ENCODE data around the gene MYL6. TPM values are rescaled to one million over a fixed set of nuclear protein-coding genes. Genes with fewer than 3 reads are reported as not detected.

Gene MYL6
- total RNA-seq, 1 donor from 2014 or later = 1,476 TPM

DNA sequence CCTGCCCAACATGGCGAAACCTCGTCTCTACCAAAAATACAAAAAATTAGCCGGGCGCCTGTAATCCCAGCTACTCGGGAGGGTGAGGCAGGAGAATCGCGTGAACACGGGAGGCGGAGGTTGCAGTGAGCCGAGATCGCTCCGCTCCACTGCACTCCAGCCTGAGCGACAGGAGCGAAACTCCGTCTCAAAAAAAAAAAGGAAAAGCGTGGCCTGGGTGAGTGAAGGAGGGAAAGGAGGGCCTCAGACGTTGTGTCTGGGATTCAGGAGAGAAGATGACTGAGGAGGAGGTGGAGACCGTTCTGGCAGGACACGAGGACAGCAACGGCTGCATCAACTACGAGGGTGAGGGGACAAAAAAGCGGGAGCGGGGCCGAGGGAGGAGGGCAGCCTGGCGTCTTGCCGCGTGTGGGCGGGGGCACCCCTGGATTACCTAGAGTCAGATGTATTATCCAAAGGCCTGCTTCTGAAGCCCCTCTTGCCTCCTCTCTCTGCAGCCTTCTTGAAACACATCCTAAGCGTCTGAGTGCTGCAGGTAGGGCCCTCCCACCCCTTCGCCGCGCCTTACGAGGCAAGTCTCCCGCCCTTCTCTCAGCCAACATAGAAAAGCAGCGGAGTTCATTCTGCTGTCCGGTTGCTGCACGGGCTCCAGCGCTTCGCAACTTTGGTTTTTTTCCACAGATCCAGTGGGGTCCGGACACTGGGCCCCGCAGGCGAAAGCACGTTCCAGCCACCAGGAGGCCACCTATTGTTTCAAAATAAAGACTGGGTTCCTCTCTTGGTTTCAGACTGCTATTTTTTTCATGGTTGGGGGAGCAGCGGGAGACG is 744 bp upstream of the MYL6 start:
- peak; percentile 40 to 93 for DNase-seq (ENCODE audit: low spot score in 2 of 2)
- Histone ChIP-seq H3K9me3 (no peaks in the 10 kb centered on the region), H3K4me1 (peaks cover 10 to 45% of the 10 kb centered on the region in 2 donors), H3K27ac (peak overlapping the region; percentile 91 to 94), H3K27me3 (no peaks in the 10 kb centered on the region), H3K4me3 (peak overlapping the region; percentile 83 to 96), H3K36me3 (peaks cover 31 to 33% of the 10 kb centered on the region in 2 donors)
- TF ChIP-seq, protein P1, sequence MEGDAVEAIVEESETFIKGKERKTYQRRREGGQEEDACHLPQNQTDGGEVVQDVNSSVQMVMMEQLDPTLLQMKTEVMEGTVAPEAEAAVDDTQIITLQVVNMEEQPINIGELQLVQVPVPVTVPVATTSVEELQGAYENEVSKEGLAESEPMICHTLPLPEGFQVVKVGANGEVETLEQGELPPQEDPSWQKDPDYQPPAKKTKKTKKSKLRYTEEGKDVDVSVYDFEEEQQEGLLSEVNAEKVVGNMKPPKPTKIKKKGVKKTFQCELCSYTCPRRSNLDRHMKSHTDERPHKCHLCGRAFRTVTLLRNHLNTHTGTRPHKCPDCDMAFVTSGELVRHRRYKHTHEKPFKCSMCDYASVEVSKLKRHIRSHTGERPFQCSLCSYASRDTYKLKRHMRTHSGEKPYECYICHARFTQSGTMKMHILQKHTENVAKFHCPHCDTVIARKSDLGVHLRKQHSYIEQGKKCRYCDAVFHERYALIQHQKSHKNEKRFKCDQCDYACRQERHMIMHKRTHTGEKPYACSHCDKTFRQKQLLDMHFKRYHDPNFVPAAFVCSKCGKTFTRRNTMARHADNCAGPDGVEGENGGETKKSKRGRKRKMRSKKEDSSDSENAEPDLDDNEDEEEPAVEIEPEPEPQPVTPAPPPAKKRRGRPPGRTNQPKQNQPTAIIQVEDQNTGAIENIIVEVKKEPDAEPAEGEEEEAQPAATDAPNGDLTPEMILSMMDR (IDR thresholded peaks at IDR 0.05) = peak; percentile 73 to 75 (median 74)
- intact Hi-C loops (cut with DNase I) = loop anchor here (1.0 to 2.0 kb wide), 3 partner anchors 29 to 39 kb away; partner anchors contain the start of genes ESYT1, SMARCC2 and ZC3H10

DNA sequence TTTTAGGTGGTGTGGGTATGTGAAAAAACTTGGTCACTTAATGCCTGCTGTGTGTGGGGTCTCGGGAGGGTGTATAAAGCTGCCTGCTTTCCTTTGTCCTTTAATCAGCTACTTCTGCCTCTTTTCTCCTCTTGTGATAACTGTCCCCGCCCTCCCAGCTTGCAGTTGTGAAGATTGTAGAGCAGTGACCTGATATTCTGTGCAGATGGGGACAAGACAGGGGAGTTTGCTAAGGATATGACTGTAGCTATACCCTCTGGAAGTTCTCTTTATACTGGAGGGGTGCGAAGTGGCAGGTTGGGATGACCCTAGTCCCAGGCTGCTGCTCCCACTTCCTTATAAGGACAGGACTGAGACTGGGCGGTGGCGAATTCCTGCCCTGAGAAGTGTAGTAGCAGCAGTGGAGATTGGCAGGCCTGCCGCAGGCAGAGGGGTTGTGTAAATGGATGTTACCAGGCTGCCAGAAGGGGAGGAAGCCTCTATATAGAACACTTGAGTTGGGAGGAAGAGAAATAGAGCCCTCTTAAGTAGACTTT is 835 bp downstream of the MYL6 start:
- intact Hi-C loops (cut with DNase I) = loop anchor here (1.0 to 2.0 kb wide), 3 partner anchors 30 to 40 kb away; partner anchors contain the start of genes ESYT1, SMARCC2 and ZC3H10
- H3K36me3 ChIP-seq = peaks cover 46% of the 10 kb centered on the region in 2 donors
- no peaks in the 10 kb centered on the region for H3K9me3 ChIP-seq
- peak overlapping the region; percentile 83 to 96 for H3K4me3 ChIP-seq
- DNase-seq (ENCODE audit: low spot score in 2 of 2) = peak; percentile 63 to 94
- H3K27me3 ChIP-seq = no peaks in the 10 kb centered on the region
- H3K4me1 ChIP-seq = peaks cover 10 to 40% of the 10 kb centered on the region in 2 donors
- H3K27ac ChIP-seq = peak overlapping the region; percentile 91 to 94
- TF ChIP-seq, protein P1 (IDR thresholded peaks at IDR 0.05) = no peak

DNA sequence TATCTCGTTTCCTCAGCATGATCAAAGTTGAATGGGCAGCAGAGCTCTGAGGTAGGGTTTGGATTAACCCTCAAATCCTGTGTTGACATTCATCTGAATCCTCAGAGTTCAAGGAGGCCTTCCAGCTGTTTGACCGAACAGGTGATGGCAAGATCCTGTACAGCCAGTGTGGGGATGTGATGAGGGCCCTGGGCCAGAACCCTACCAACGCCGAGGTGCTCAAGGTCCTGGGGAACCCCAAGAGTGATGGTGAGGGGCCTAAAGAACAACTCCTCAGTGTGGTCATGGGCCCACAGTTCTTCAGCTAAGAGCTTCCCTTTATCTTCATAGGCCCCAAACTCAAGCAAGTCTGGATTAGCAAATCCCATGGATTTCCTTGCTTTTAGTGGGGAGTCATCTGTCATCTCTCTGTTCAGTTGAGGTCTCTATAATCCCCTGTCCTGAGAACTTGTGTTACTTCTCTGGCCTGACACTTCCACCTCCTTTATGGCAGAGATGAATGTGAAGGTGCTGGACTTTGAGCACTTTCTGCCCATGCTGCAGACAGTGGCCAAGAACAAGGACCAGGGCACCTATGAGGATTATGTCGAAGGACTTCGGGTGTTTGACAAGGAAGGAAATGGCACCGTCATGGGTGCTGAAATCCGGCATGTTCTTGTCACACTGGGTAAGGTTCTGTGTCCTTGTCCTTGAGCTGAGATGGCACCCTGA is 1.5 kb downstream of the MYL6 start:
- H3K27me3 ChIP-seq = no peaks in the 10 kb centered on the region
- DNase-seq (ENCODE audit: low spot score in 2 of 2) = no peak
- H3K9me3 ChIP-seq = no peaks in the 10 kb centered on the region
- H3K36me3 ChIP-seq = peaks cover 52 to 53% of the 10 kb centered on the region in 2 donors
- peak overlapping the region; percentile 91 to 94 for H3K27ac ChIP-seq
- TF ChIP-seq, protein P1 (IDR thresholded peaks at IDR 0.05) = no peak
- intact Hi-C loops (cut with DNase I) = loop anchor here (2.0 kb wide), 2 partner anchors 29 to 41 kb away; partner anchors contain the start of genes SMARCC2 and ZC3H10
- H3K4me3 ChIP-seq = peak overlapping the region; percentile 83 to 96
- peaks cover 10 to 40% of the 10 kb centered on the region in 2 donors for H3K4me1 ChIP-seq

- Histone ChIP-seq H3K27ac (peak overlapping the region; percentile 91 to 94), H3K9me3 (no peaks in the 10 kb centered on the region), H3K27me3 (no peaks in the 10 kb centered on the region), H3K36me3 (peaks cover 57 to 59% of the 10 kb centered on the region in 2 donors), H3K4me1 (peaks cover 10 to 40% of the 10 kb centered on the region in 2 donors), H3K4me3 (peak overlapping the region; percentile 83 to 96)
- no peak for DNase-seq (ENCODE audit: low spot score in 2 of 2)
- intact Hi-C loops (cut with DNase I) = no loop called here
- TF ChIP-seq, protein P1 (IDR thresholded peaks at IDR 0.05) = no peak
Observed at GRCh38 chr12:56160193-56160763, 2.1 kb downstream of the MYL6 start.

Data from ascending aorta (tissue), 2 donors.